H9 (cell line): ENCODE measurements around the gene ATP6AP1. TPM values are rescaled to one million over a fixed set of nuclear protein-coding genes. Genes with fewer than 3 reads are reported as not detected.

Source experiments
- DNase-seq: peaks from one replicate; pipeline ENCODE4 v3.0.0-alpha.2; 2017
- H2AFZ ChIP-seq: one replicate; pipeline ENCODE4 v1.6.1; 2013; ENCODE audit warnings: mild to moderate bottlenecking, low read length, control low read depth, moderate library complexity
- H2AK5ac ChIP-seq: 2 replicates; pipeline ENCODE4 v1.6.1; 2013; ENCODE audit warnings: low read length, control low read depth, mixed read lengths; ENCODE audit not compliant: insufficient read length
- H2BK120ac ChIP-seq: one replicate; pipeline ENCODE4 v1.6.1; 2013; ENCODE audit warnings: low read depth, mild to moderate bottlenecking, low read length, control low read depth, inconsistent platforms; ENCODE audit not compliant: poor library complexity, severe bottlenecking
- H2BK12ac ChIP-seq: 2 replicates; pipeline ENCODE4 v1.6.1; 2013; ENCODE audit warnings: low read length, control low read depth, mixed read lengths, low read depth; ENCODE audit not compliant: insufficient read length
- H2BK15ac ChIP-seq: 2 replicates; pipeline ENCODE4 v1.6.1; 2013; ENCODE audit warnings: low read depth, low read length, control low read depth
- H2BK20ac ChIP-seq: one replicate; pipeline ENCODE4 v1.6.1; 2013; ENCODE audit warnings: low read depth, mild to moderate bottlenecking, low read length, control low read depth, inconsistent platforms; ENCODE audit not compliant: poor library complexity, severe bottlenecking
- H2BK5ac ChIP-seq: 2 replicates; pipeline ENCODE4 v1.6.1; 2013; ENCODE audit warnings: low read length, control low read depth, mixed read lengths; ENCODE audit not compliant: insufficient read length
- H3K14ac ChIP-seq: 2 replicates; pipeline ENCODE4 v1.6.1; 2013; ENCODE audit warnings: low read length, control low read depth; ENCODE audit not compliant: insufficient read depth
- H3K18ac ChIP-seq: 2 replicates; pipeline ENCODE4 v1.6.1; 2013; ENCODE audit warnings: low read depth, mild to moderate bottlenecking, mixed read lengths, low read length, control low read depth; ENCODE audit not compliant: insufficient read length
- H3K23ac ChIP-seq: 2 replicates; pipeline ENCODE4 v1.6.1; 2013; ENCODE audit warnings: low read length, control low read depth, mixed read lengths, low read depth; ENCODE audit not compliant: insufficient read length
- H3K23me2 ChIP-seq: 2 replicates; pipeline ENCODE4 v1.6.1; 2013; ENCODE audit warnings: low read depth, mild to moderate bottlenecking, mixed read lengths, low read length, control low read depth; ENCODE audit not compliant: insufficient read length, poor library complexity, severe bottlenecking
- H3K27ac ChIP-seq: 2 replicates; pipeline ENCODE4 v1.5.1; 2013; ENCODE audit warnings: low read length, control low read depth, mixed read lengths, low read depth; ENCODE audit not compliant: insufficient read length
- H3K27me3 ChIP-seq: 2 replicates; pipeline ENCODE4 v1.6.1; 2013; ENCODE audit warnings: low read length, control low read depth, inconsistent platforms; ENCODE audit not compliant: insufficient read depth
- H3K4ac ChIP-seq: 2 replicates; pipeline ENCODE4 v1.6.1; 2013; ENCODE audit warnings: low read depth, mild to moderate bottlenecking, control low read depth, inconsistent platforms, low read length, moderate library complexity
- H3K4me1 ChIP-seq: 2 replicates; pipeline ENCODE4 v1.6.1; 2013; ENCODE audit warnings: low read length, control low read depth, inconsistent platforms; ENCODE audit not compliant: insufficient read depth
- H3K4me2 ChIP-seq: 2 replicates; pipeline ENCODE4 v1.6.1; 2013; ENCODE audit warnings: low read length, control low read depth, mixed read lengths; ENCODE audit not compliant: insufficient read length, insufficient read depth
- H3K56ac ChIP-seq: 2 replicates; pipeline ENCODE4 v1.6.1; 2013; ENCODE audit warnings: low read depth, mild to moderate bottlenecking, mixed read lengths, low read length, control low read depth; ENCODE audit not compliant: insufficient read length
- H3K79me1 ChIP-seq: 2 replicates; pipeline ENCODE4 v1.6.1; 2013; ENCODE audit warnings: low read depth, mild to moderate bottlenecking, moderate library complexity, low read length, control low read depth, inconsistent platforms; ENCODE audit not compliant: insufficient read depth, poor library complexity, severe bottlenecking
- H3K79me2 ChIP-seq: 2 replicates; pipeline ENCODE4 v1.6.1; 2013; ENCODE audit warnings: low read length, control low read depth, inconsistent platforms; ENCODE audit not compliant: insufficient read depth
- H3K9ac ChIP-seq: 2 replicates; pipeline ENCODE4 v1.6.1; 2013; ENCODE audit warnings: low read length, control low read depth, mixed read lengths; ENCODE audit not compliant: insufficient read length; ENCODE audit errors: extremely low read depth
- H3K9me3 ChIP-seq: one replicate; pipeline ENCODE4 v1.6.1; 2013; ENCODE audit warnings: low read depth, low read length, inconsistent platforms; ENCODE audit not compliant: control insufficient read depth
- H3T11ph ChIP-seq: one replicate; pipeline ENCODE4 v1.6.1; 2013; ENCODE audit warnings: mild to moderate bottlenecking, low read length, control low read depth, inconsistent platforms
- H4K20me1 ChIP-seq: one replicate; pipeline ENCODE4 v1.6.1; 2013; ENCODE audit not compliant: control insufficient read depth, insufficient read length, insufficient read depth
- H4K5ac ChIP-seq: 2 replicates; pipeline ENCODE4 v1.6.1; 2013; ENCODE audit warnings: low read depth, mild to moderate bottlenecking, mixed read lengths, low read length, control low read depth; ENCODE audit not compliant: insufficient read length
- H4K8ac ChIP-seq: replicated peaks from 2 replicates; pipeline ENCODE4 v1.6.1; 2013; ENCODE audit warnings: low read length, control low read depth, mixed read lengths, low read depth; ENCODE audit not compliant: insufficient read length
- H4K91ac ChIP-seq: 2 replicates; pipeline ENCODE4 v1.6.1; 2013; ENCODE audit warnings: low read depth, mild to moderate bottlenecking, moderate library complexity, mixed read lengths, low read length, control low read depth; ENCODE audit not compliant: insufficient read length
- H3K27ac Mint-ChIP-seq, 3 experiments: 2 replicates in 2 of 3; 3 replicates in 1 of 3; pipeline ENCODE4 v1.8.0; 2020 to 2021; ENCODE audit warnings: mixed read lengths in 3 of 3, mild to moderate bottlenecking in 1 of 3, moderate library complexity in 1 of 3
- H3K27me3 Mint-ChIP-seq: 2 replicates; pipeline ENCODE4 v1.8.0; 2021; ENCODE audit warnings: low read depth, mild to moderate bottlenecking, moderate library complexity, mixed read lengths
- H3K36me3 Mint-ChIP-seq, 3 experiments: 2 replicates in 2 of 3; 3 replicates in 1 of 3; pipeline ENCODE4 v1.8.0; 2020 to 2021; ENCODE audit warnings: low read depth in 3 of 3, mixed read lengths in 3 of 3; ENCODE audit not compliant: insufficient read depth in 1 of 3
- H3K4me1 Mint-ChIP-seq, 2 experiments: 2 replicates each; pipeline ENCODE4 v1.8.0; 2020; ENCODE audit warnings: mixed read lengths in 2 of 2
- H3K4me3 Mint-ChIP-seq, 2 experiments: 2 replicates in 1 of 2; 3 replicates in 1 of 2; pipeline ENCODE4 v1.8.0; 2020 to 2021; ENCODE audit warnings: mild to moderate bottlenecking in 2 of 2, mixed read lengths in 2 of 2, moderate library complexity in 1 of 2
- H3K9me3 Mint-ChIP-seq, 2 experiments: 2 replicates in 1 of 2; 3 replicates in 1 of 2; pipeline ENCODE4 v1.8.0; 2020; ENCODE audit warnings: mild to moderate bottlenecking in 2 of 2, mixed read lengths in 2 of 2, moderate library complexity in 1 of 2
- WGBS: extraction: QIAGEN DNeasy Blood & Tissue Kit; methylation state at CpG from one replicate; pipeline ENCODE4 v1.1.7; 2013; ENCODE audit warnings: missing lambda C conversion rate, low lambda C conversion rate, mixed read lengths; ENCODE audit not compliant: insufficient read length; ENCODE audit errors: extremely low coverage; 5-methylcytosine and 5-hydroxymethylcytosine counted together
- total RNA-seq: library from RNA; stranded (reverse); gene quantifications from 2 replicates; pipeline ENCODE4 v1.2.1, GENCODE V29; 2021
- TF ChIP-seq, protein P1 (sequence below): fragments of 200-600 bp; sonication (generic); conservative IDR thresholded peaks from 3 replicates; pipeline ENCODE4 v1.8.0; 2021; ENCODE audit warnings: antibody characterized with exemption, mild to moderate bottlenecking

ATP6AP1 gene
- total RNA-seq, 1 experiment from 2014 or later: 45.6 TPM

DNA sequence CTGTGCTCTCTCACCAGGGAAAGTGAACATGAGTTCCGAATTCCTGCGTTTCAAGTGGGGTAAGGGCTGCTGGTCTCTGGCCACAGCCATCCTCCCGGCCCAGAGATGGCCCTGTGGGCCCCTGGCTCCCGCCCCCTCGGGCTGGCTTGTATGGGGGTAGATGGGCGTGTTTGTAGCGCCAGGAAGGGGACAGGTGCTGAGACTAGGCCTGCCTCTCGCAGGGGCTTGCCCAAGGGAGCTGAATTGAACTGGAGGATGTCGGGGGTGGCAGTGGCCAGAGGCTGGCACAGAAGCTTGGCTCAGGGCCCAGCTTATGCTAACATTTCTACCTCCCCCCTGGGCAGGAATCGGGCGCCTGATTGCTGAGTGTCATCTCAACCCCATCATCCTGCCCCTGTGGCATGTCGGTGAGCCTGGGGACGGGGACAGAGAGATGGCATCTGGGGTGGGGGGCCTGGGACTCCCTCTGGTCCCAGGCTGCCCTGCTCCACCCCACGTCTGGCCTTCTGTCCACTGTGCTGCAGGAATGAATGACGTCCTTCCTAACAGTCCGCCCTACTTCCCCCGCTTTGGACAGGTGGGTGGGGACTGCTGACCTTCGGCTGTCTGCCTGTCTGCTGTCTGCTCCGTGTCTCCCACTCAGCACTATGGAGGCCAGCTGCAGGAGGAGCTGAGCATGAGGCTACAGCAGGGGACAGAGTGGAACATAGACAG lies 8.6 kb upstream of the ATP6AP1 start:
- Histone ChIP-seq H2BK5ac (no peak overlapping the region), H3K27ac (no peak overlapping the region), H2AFZ (no peak overlapping the region), H4K20me1 (no peaks in the 10 kb centered on the region), H3K9ac (no peak overlapping the region), H2BK12ac (no peak overlapping the region), H3K14ac (no peak overlapping the region), H3K9me3 (peaks cover 34% of the 10 kb centered on the region), H3K23me2 (no peaks in the 10 kb centered on the region), H3K18ac (no peak overlapping the region), H3K4me1 (no peaks in the 10 kb centered on the region), H3K23ac (no peak overlapping the region), H2AK5ac (no peak overlapping the region), H2BK120ac (no peak overlapping the region), H3K4ac (no peak overlapping the region), H3K4me2 (no peak overlapping the region), H2BK15ac (no peak overlapping the region), H3K79me1 (no peaks in the 10 kb centered on the region), H4K5ac (no peak overlapping the region), H4K8ac (no peak overlapping the region), H4K91ac (no peak overlapping the region), H3T11ph (no peak overlapping the region), H3K56ac (no peak overlapping the region), H3K27me3 (no peaks in the 10 kb centered on the region), H3K79me2 (no peaks in the 10 kb centered on the region), H2BK20ac (no peak overlapping the region)
- WGBS: no CpG with 5 or more reads among the region's 19 CpGs
- DNase-seq: no peak
- Mint-ChIP-seq H3K27ac (no peak overlapping the region), H3K36me3 (peaks cover 13 to 23% (median 16%) of the 10 kb centered on the region in 3 experiments), H3K4me1 (no peaks in the 10 kb centered on the region), H3K27me3 (no peaks in the 10 kb centered on the region), H3K4me3 (no peak overlapping the region), H3K9me3 (peaks cover 63 to 71% of the 10 kb centered on the region in 2 experiments)
- TF ChIP-seq, protein P1, sequence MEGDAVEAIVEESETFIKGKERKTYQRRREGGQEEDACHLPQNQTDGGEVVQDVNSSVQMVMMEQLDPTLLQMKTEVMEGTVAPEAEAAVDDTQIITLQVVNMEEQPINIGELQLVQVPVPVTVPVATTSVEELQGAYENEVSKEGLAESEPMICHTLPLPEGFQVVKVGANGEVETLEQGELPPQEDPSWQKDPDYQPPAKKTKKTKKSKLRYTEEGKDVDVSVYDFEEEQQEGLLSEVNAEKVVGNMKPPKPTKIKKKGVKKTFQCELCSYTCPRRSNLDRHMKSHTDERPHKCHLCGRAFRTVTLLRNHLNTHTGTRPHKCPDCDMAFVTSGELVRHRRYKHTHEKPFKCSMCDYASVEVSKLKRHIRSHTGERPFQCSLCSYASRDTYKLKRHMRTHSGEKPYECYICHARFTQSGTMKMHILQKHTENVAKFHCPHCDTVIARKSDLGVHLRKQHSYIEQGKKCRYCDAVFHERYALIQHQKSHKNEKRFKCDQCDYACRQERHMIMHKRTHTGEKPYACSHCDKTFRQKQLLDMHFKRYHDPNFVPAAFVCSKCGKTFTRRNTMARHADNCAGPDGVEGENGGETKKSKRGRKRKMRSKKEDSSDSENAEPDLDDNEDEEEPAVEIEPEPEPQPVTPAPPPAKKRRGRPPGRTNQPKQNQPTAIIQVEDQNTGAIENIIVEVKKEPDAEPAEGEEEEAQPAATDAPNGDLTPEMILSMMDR: no peak
